ENCODE results near the gene URGCP.
A peak's percentile ranks its signal among the peaks of the same experiment; 100 is the strongest.

DNA sequence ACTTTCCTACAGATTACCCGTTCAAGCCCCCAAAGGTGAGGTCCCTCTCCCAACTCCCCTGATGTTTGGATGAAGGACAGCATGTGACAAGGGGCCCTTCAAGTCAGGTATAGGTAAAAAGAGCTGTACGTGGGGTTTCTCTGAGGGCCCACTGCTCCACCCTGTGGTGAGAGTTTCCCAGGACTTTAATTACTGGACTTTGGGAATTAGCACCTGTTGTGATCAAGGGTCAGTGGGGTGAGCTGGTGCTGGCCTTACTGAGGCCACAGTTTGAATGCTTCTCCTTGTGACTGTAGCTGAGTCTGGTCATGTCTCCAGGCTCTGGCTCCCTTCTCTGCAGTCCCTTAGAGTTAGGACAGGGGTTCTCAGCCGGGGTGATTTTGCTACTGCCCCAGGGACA is 36.6 kb upstream of the URGCP start:
- TF ChIP-seq, protein P1, sequence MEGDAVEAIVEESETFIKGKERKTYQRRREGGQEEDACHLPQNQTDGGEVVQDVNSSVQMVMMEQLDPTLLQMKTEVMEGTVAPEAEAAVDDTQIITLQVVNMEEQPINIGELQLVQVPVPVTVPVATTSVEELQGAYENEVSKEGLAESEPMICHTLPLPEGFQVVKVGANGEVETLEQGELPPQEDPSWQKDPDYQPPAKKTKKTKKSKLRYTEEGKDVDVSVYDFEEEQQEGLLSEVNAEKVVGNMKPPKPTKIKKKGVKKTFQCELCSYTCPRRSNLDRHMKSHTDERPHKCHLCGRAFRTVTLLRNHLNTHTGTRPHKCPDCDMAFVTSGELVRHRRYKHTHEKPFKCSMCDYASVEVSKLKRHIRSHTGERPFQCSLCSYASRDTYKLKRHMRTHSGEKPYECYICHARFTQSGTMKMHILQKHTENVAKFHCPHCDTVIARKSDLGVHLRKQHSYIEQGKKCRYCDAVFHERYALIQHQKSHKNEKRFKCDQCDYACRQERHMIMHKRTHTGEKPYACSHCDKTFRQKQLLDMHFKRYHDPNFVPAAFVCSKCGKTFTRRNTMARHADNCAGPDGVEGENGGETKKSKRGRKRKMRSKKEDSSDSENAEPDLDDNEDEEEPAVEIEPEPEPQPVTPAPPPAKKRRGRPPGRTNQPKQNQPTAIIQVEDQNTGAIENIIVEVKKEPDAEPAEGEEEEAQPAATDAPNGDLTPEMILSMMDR (IDR thresholded peaks at IDR 0.05 in 4 of 5, conservative IDR thresholded peaks at IDR 0.05 in 1 of 5), result peak in 1 of 5 experiments; percentile 15
- TF ChIP-seq POLR2A (IDR thresholded peaks at IDR 0.05), result no peak

Measured in gastrocnemius medialis (tissue), 4 donors.